ENCODE data around the gene GFI1B. TPM values are rescaled to one million over a fixed set of nuclear protein-coding genes. Genes with fewer than 3 reads are reported as not detected.

Gene GFI1B
- total RNA-seq, 1 experiment from 2014 or later = not detected

GRCh38 chr9:132993511-132993939 is 15.0 kb downstream of the GFI1B start:
- no TSS peak for BruUV-seq (replicated peaks)
- TF ChIP-seq, protein P1, sequence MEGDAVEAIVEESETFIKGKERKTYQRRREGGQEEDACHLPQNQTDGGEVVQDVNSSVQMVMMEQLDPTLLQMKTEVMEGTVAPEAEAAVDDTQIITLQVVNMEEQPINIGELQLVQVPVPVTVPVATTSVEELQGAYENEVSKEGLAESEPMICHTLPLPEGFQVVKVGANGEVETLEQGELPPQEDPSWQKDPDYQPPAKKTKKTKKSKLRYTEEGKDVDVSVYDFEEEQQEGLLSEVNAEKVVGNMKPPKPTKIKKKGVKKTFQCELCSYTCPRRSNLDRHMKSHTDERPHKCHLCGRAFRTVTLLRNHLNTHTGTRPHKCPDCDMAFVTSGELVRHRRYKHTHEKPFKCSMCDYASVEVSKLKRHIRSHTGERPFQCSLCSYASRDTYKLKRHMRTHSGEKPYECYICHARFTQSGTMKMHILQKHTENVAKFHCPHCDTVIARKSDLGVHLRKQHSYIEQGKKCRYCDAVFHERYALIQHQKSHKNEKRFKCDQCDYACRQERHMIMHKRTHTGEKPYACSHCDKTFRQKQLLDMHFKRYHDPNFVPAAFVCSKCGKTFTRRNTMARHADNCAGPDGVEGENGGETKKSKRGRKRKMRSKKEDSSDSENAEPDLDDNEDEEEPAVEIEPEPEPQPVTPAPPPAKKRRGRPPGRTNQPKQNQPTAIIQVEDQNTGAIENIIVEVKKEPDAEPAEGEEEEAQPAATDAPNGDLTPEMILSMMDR (IDR thresholded peaks at IDR 0.05; ENCODE audit: unreplicated experiment) = no peak
- CTCF ChIA-PET = interaction anchor here (1.1 to 1.2 kb wide), 2 partner anchors 9 to 29 kb away, joined by 3 to 4 read pairs; no protein-coding TSS in a partner anchor
- Mint-ChIP-seq H3K27ac (ENCODE audit: unreplicated experiment) (no peak overlapping the region), H3K27me3 (ENCODE audit: unreplicated experiment) (peaks cover 80% of the 10 kb centered on the region), H3K4me3 (ENCODE audit: low read depth, unreplicated experiment) (no peak overlapping the region), H3K36me3 (ENCODE audit: insufficient read depth, unreplicated experiment) (peaks cover 5% of the 10 kb centered on the region), H3K4me1 (ENCODE audit: low read depth, unreplicated experiment) (peaks cover 18% of the 10 kb centered on the region), H3K9me3 (ENCODE audit: low read depth, unreplicated experiment) (no peaks in the 10 kb centered on the region)
- DNase-seq = no peak
- intact Hi-C loops (cut with micrococcal nuclease; ENCODE audit: unreplicated experiment) = no loop called here

- Mint-ChIP-seq H3K27me3 (ENCODE audit: unreplicated experiment) (peaks cover 79% of the 10 kb centered on the region), H3K4me1 (ENCODE audit: low read depth, unreplicated experiment) (peaks cover 18% of the 10 kb centered on the region), H3K36me3 (ENCODE audit: insufficient read depth, unreplicated experiment) (peaks cover 5% of the 10 kb centered on the region), H3K4me3 (ENCODE audit: low read depth, unreplicated experiment) (peak overlapping the region; percentile 12), H3K9me3 (ENCODE audit: low read depth, unreplicated experiment) (no peaks in the 10 kb centered on the region), H3K27ac (ENCODE audit: unreplicated experiment) (no peak overlapping the region)
- CTCF ChIA-PET = interaction anchor here (0.5 to 1.2 kb wide), 3 partner anchors 8 to 28 kb away, joined by 3 to 4 read pairs (median 3); no protein-coding TSS in a partner anchor
- no TSS peak for BruUV-seq (replicated peaks)
- intact Hi-C loops (cut with micrococcal nuclease; ENCODE audit: unreplicated experiment) = no loop called here
- DNase-seq = peak; percentile 38
- TF ChIP-seq, protein P1 (IDR thresholded peaks at IDR 0.05; ENCODE audit: unreplicated experiment) = no peak
Measured at GRCh38 chr9:132994410-132995120, 16.1 kb downstream of the GFI1B start.

GRCh38 chr9:132995121-132995420 is 16.6 kb downstream of the GFI1B start:
- Mint-ChIP-seq H3K4me3 (ENCODE audit: low read depth, unreplicated experiment) (no peak overlapping the region), H3K27me3 (ENCODE audit: unreplicated experiment) (peaks cover 79% of the 10 kb centered on the region), H3K4me1 (ENCODE audit: low read depth, unreplicated experiment) (peaks cover 18% of the 10 kb centered on the region), H3K36me3 (ENCODE audit: insufficient read depth, unreplicated experiment) (peaks cover 5% of the 10 kb centered on the region), H3K27ac (ENCODE audit: unreplicated experiment) (no peak overlapping the region), H3K9me3 (ENCODE audit: low read depth, unreplicated experiment) (no peaks in the 10 kb centered on the region)
- TF ChIP-seq, protein P1 (IDR thresholded peaks at IDR 0.05; ENCODE audit: unreplicated experiment) = no peak
- no TSS peak for BruUV-seq (replicated peaks)
- CTCF ChIA-PET = no interaction called here
- DNase-seq = no peak
- intact Hi-C loops (cut with micrococcal nuclease; ENCODE audit: unreplicated experiment) = no loop called here

DNA sequence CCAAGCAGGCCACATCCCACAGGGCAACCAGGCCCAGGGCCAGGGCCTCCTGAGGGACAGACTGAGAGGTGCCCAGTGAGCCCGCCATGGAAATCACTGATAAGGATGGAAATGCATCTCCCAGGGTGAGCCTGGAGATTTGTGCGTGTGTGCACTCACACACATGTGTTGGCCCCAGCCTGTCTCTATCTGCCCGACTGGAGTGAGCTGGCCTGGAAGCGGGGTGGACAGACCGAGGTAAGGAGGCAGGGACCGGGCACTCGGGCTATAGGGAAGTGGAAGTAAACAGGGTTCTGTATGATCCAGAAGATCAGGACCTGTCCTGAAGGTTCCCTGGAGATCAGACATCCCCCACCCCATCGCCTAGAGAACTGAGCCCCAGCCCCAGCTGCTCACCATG is 17.4 kb downstream of the GFI1B start:
- CTCF ChIA-PET = no interaction called here
- TF ChIP-seq, protein P1 (IDR thresholded peaks at IDR 0.05; ENCODE audit: unreplicated experiment) = no peak
- no peak overlapping the region for H3K4me3 Mint-ChIP-seq (ENCODE audit: low read depth, unreplicated experiment)
- H3K36me3 Mint-ChIP-seq (ENCODE audit: insufficient read depth, unreplicated experiment) = no peaks in the 10 kb centered on the region
- no peak overlapping the region for H3K27ac Mint-ChIP-seq (ENCODE audit: unreplicated experiment)
- no peaks in the 10 kb centered on the region for H3K9me3 Mint-ChIP-seq (ENCODE audit: low read depth, unreplicated experiment)
- BruUV-seq (replicated peaks) = no TSS peak
- peaks cover 18% of the 10 kb centered on the region for H3K4me1 Mint-ChIP-seq (ENCODE audit: low read depth, unreplicated experiment)
- DNase-seq = no peak
- H3K27me3 Mint-ChIP-seq (ENCODE audit: unreplicated experiment) = peaks cover 79% of the 10 kb centered on the region
- intact Hi-C loops (cut with micrococcal nuclease; ENCODE audit: unreplicated experiment) = no loop called here
